HG02885 (cell line): Measurements from ENCODE around the gene PGP.

Experiments
- ATAC-seq: cut with Tn5 transposase; IDR thresholded peaks from one replicate; pipeline ENCODE4 v1.9.1; 2021; ENCODE audit warnings: mild to moderate bottlenecking; ENCODE audit not compliant: unreplicated experiment, poor library complexity

Gene PGP

DNA sequence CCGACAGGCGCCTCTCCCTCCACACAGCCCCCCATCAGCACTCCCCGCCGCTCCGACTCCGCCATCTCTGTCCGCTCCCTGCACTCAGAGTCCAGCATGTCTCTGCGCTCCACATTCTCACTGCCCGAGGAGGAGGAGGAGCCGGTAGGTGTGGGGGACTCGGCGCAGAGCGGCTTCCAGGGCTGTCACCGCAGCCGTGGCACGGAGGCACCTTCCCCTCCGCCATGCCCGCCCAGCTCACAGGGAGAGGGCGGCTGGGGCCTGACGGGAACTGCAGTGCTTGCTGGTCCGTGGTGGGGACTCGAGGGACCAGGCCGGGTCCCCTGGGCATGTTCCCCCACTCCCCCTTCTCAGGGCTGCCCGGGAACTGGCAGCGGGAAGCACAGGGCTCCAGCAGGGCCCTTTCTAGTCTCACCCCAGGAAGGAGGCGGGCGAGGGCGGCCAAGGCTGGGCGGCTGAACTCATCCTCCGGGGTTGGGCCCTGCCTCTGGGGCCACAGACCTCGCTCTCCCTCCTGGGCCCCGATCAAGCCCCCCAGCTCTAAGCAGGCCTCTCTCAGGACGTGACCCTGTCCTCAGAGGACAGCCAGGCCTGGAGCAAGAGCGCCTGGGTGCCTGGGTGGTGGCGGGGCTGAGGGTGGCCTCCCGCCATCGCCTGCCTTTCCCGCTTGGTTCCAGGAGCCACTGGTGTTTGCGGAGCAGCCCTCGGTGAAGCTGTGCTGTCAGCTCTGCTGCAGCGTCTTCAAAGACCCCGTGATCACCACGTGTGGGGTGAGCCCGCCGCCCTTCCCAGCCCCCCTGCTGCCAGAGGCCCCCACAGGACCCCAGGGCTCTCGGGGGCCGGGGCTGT lies 43.8 kb downstream of the PGP start:
- no peak for ATAC-seq

DNA sequence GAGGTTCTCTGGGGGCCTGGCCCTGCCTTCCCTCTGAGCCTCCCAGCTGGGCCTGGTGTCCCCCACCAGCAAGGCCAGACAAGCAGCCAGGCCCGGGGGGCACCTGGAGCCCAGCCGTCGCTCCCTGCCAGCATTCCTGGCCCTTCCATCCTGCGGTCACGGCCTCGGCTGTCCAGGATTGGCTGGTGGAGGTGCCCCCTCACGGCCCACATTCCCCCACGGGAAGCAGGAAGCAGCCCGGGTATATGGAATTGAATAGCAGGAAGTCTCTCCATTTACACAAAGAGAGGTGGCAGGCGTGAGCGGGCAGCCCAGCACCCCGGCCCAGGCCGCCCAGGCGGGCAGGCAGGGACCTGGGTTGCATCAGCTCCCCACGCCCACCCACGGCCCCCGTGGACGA lies 44.6 kb downstream of the PGP start:
- no peak for ATAC-seq

- ATAC-seq, result no peak
Observed at GRCh38 chr16:2167068-2167638, 47.5 kb downstream of the PGP start.

DNA sequence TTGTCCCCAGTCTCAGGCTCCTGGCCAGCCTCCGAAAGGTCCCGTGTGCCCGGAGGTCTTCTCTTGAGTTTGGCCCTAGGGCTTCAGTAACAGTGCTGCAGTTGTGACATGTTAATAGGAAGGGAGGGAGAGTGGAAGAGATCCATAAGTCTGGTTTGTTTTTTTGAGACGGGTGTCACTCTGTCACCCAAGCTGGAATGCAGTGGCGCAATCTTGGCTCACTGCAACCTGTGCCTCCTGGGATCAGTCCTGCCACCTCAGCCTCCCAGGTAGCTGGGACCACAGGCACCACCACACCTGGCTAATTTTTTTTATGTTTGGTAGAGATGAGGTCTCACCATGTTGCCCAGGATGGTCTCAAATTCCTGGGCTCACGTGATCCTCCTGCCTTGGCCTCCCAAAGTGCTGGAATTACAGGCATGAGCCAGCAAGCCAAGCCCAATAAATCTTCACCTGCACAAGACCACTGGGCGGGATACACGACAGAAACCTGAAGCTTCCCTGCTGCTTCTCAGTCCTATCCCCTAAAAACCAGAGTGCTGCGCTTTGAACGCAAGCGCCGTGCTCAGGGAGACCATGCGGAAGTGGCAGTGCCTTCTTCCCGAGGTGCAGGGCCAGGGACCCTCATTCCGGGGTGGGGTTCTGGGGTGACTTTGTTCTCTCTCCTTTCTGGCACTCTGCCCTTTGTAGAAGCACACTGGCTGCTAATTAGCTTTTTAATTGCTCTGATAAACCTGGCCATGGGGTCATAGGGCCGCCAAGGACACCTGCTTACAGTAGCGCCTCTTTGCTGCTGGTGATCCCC lies 48.2 kb downstream of the PGP start:
- ATAC-seq, result no peak

GRCh38 chr16:2165861-2166260 lies 48.8 kb downstream of the PGP start:
- no peak for ATAC-seq

- no peak for ATAC-seq
Observed at GRCh38 chr16:2163211-2163881, 51.3 kb downstream of the PGP start.

DNA sequence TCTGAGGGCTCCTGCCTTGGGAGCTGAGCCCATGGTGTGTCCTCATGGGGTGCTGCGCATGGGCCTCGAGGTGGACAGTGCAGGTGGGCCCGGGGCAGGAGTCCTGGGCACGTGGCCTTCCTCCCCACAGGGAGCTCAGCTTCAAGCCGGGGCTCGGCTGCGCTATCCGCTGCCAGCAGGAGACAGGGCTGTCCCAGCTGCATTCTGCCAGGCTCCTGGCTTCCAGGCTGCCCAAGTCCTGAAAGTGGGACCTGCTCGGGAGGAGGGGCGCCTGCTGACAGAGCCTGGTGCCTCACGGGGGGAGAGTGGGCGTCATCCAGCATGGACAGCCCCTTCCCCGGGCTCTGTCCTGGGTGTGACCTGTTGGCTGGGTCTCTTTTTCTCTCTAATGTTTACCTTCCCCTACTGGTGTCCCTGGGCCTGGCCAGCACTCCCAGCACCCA lies 51.9 kb downstream of the PGP start:
- no peak for ATAC-seq

DNA sequence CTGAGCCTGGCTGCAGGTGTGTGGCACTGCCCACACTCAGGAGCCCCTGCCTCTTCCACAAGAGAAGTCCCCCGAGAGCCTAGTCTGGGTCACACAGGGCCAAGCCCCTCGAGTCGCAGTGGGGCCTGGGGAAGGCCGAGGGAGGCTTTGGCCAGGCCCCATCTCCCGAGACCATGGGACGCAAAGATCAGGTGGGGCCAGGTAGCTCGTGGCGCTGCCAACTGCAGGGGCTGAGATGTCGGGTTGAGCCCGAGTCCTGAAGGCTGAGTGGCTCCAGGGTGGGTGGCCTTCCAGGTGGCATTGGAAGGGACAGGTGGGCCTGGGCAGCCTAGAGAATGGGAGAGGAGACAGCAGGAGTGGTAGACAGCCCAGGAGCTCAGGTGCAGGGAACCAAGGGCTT lies 52.7 kb downstream of the PGP start:
- no peak for ATAC-seq
